ENCODE measurements around the gene VASH1.

GRCh38 chr14:76767681-76768656 lies 6.7 kb downstream of the VASH1 start:
- no peak for TF ChIP-seq CTCF (IDR thresholded peaks at IDR 0.05)
- TF ChIP-seq POLR2A (IDR thresholded peaks at IDR 0.05): peak; percentile 23
